Mesodermal cell (in vitro differentiated cells): ENCODE data around the gene GTPBP8.

ENCODE experiments used
- H3K27ac ChIP-seq: 2 replicates; pipeline ENCODE4 v1.7.0; 2013; ENCODE audit warnings: mild to moderate bottlenecking, low read depth, low read length, moderate library complexity; ENCODE audit not compliant: severe bottlenecking
- H3K36me3 ChIP-seq: 2 replicates; pipeline ENCODE4 v1.7.1; 2013; ENCODE audit warnings: mild to moderate bottlenecking, low read length, moderate library complexity; ENCODE audit not compliant: control insufficient read depth, insufficient read depth
- H3K4me1 ChIP-seq: one replicate; pipeline ENCODE4 v1.7.1; 2013; ENCODE audit warnings: mild to moderate bottlenecking, low read length; ENCODE audit not compliant: insufficient read depth, control insufficient read depth, poor library complexity, severe bottlenecking
- H3K4me3 ChIP-seq: 2 replicates; pipeline ENCODE4 v1.7.0; 2013; ENCODE audit warnings: low read length, control low read depth, mild to moderate bottlenecking; ENCODE audit not compliant: insufficient read depth, poor library complexity, severe bottlenecking; ENCODE audit errors: extremely low read depth
- H3K9me3 ChIP-seq: 2 replicates; pipeline ENCODE4 v1.7.1; 2013; ENCODE audit warnings: mild to moderate bottlenecking, low read length, moderate library complexity; ENCODE audit not compliant: control insufficient read depth
- WGBS, 2 experiments: methylation state at CpG; one replicate each; pipeline ENCODE4 v1.1.5; 2013; ENCODE audit warnings: missing lambda C conversion rate in 2 of 2; ENCODE audit not compliant: insufficient coverage in 2 of 2; 5-methylcytosine and 5-hydroxymethylcytosine counted together

The GTPBP8 gene

GRCh38 chr3:112973325-112974177 is 17.2 kb upstream of the GTPBP8 start:
- WGBS, 2 experiments = 90 to 100% methylated on average over 1 to 2 of the region's 5 CpGs
- Histone ChIP-seq H3K9me3 (no peaks in the 10 kb centered on the region), H3K4me1 (no peaks in the 10 kb centered on the region), H3K4me3 (no peak overlapping the region), H3K27ac (no peak overlapping the region), H3K36me3 (no peaks in the 10 kb centered on the region)

GRCh38 chr3:112974178-112974517 is 16.6 kb upstream of the GTPBP8 start:
- Histone ChIP-seq H3K4me3 (no peak overlapping the region), H3K36me3 (no peaks in the 10 kb centered on the region), H3K9me3 (no peaks in the 10 kb centered on the region), H3K27ac (no peak overlapping the region), H3K4me1 (no peaks in the 10 kb centered on the region)
- WGBS, 2 experiments = 88 to 95% methylated on average over 2 of the region's 2 CpGs

GRCh38 chr3:112974894-112975293 is 15.9 kb upstream of the GTPBP8 start, which contains the start of gene CD200R1:
TSS of gene CD200R1 (minus strand) at chr3:112975103. CDS start at chr3:112974857, 246 bp downstream.
- 94 to 97% methylated on average over 4 to 5 of the region's 5 CpGs for WGBS, 2 experiments

GRCh38 chr3:112976001-112976400 is 14.8 kb upstream of the GTPBP8 start:
- no peaks in the 10 kb centered on the region for H3K9me3 ChIP-seq
- H3K36me3 ChIP-seq = no peaks in the 10 kb centered on the region
- no peak overlapping the region for H3K27ac ChIP-seq
- no peak overlapping the region for H3K4me3 ChIP-seq
- no peaks in the 10 kb centered on the region for H3K4me1 ChIP-seq

More at GRCh38 chr3:112974894-112975293, 15.9 kb upstream of the GTPBP8 start, which contains the start of gene CD200R1:
- Histone ChIP-seq H3K9me3 (no peaks in the 10 kb centered on the region), H3K36me3 (no peaks in the 10 kb centered on the region), H3K4me3 (no peak within 1 kb of the TSS), H3K4me1 (no peaks in the 10 kb centered on the region), H3K27ac (no peak within 1 kb of the TSS)

- H3K27ac ChIP-seq = no peak overlapping the region
- WGBS, 2 experiments = no CpG with 5 or more reads among the region's 2 CpGs
- H3K9me3 ChIP-seq = no peaks in the 10 kb centered on the region
- no peaks in the 10 kb centered on the region for H3K36me3 ChIP-seq
- H3K4me1 ChIP-seq = no peaks in the 10 kb centered on the region
- H3K4me3 ChIP-seq = no peak overlapping the region
Observed at GRCh38 chr3:112976953-112977352, 13.8 kb upstream of the GTPBP8 start.

- Histone ChIP-seq H3K4me1 (no peaks in the 10 kb centered on the region), H3K27ac (no peak overlapping the region), H3K36me3 (no peaks in the 10 kb centered on the region), H3K9me3 (no peaks in the 10 kb centered on the region), H3K4me3 (no peak overlapping the region)
- WGBS, 2 experiments = 75% methylated on average over 1 of the region's 1 CpG; no CpG with 5 or more reads in 1 of the 2 experiments
Observed at GRCh38 chr3:112979244-112979832, 11.4 kb upstream of the GTPBP8 start.

- WGBS, 2 experiments = 33 to 63% methylated on average over 1 of the region's 1 CpG
- Histone ChIP-seq H3K27ac (no peak overlapping the region), H3K9me3 (no peaks in the 10 kb centered on the region), H3K36me3 (no peaks in the 10 kb centered on the region), H3K4me3 (no peak overlapping the region), H3K4me1 (no peaks in the 10 kb centered on the region)
Observed at GRCh38 chr3:112980080-112980479, 10.7 kb upstream of the GTPBP8 start.

GRCh38 chr3:112982710-112983109 is 8.1 kb upstream of the GTPBP8 start:
- H3K4me1 ChIP-seq = no peaks in the 10 kb centered on the region
- WGBS, 2 experiments = no CpG with 5 or more reads among the region's 1 CpG
- no peak overlapping the region for H3K4me3 ChIP-seq
- H3K36me3 ChIP-seq = no peaks in the 10 kb centered on the region
- H3K9me3 ChIP-seq = no peaks in the 10 kb centered on the region
- H3K27ac ChIP-seq = no peak overlapping the region

- H3K36me3 ChIP-seq = no peaks in the 10 kb centered on the region
- 88 to 97% methylated on average over 2 of the region's 2 CpGs for WGBS, 2 experiments
- no peak overlapping the region for H3K4me3 ChIP-seq
- no peaks in the 10 kb centered on the region for H3K9me3 ChIP-seq
- H3K27ac ChIP-seq = no peak overlapping the region
- H3K4me1 ChIP-seq = no peaks in the 10 kb centered on the region
Observed at GRCh38 chr3:112984485-112984884, 6.3 kb upstream of the GTPBP8 start.

GRCh38 chr3:112987710-112988334 is 3.0 kb upstream of the GTPBP8 start:
- no peaks in the 10 kb centered on the region for H3K9me3 ChIP-seq
- no peak overlapping the region for H3K4me3 ChIP-seq
- 95 to 96% methylated on average over 6 to 7 of the region's 9 CpGs for WGBS, 2 experiments
- H3K4me1 ChIP-seq = peaks cover 3% of the 10 kb centered on the region
- H3K27ac ChIP-seq = no peak overlapping the region
- no peaks in the 10 kb centered on the region for H3K36me3 ChIP-seq

GRCh38 chr3:112995800-112996199 is 5.0 kb downstream of the GTPBP8 start:
- Histone ChIP-seq H3K27ac (no peak overlapping the region), H3K36me3 (peaks cover 28% of the 10 kb centered on the region), H3K4me3 (no peak overlapping the region), H3K9me3 (no peaks in the 10 kb centered on the region), H3K4me1 (peaks cover 3% of the 10 kb centered on the region)
- 100% methylated on average over 1 to 3 of the region's 4 CpGs for WGBS, 2 experiments
